ENCODE results near the gene DHX8.

DNA sequence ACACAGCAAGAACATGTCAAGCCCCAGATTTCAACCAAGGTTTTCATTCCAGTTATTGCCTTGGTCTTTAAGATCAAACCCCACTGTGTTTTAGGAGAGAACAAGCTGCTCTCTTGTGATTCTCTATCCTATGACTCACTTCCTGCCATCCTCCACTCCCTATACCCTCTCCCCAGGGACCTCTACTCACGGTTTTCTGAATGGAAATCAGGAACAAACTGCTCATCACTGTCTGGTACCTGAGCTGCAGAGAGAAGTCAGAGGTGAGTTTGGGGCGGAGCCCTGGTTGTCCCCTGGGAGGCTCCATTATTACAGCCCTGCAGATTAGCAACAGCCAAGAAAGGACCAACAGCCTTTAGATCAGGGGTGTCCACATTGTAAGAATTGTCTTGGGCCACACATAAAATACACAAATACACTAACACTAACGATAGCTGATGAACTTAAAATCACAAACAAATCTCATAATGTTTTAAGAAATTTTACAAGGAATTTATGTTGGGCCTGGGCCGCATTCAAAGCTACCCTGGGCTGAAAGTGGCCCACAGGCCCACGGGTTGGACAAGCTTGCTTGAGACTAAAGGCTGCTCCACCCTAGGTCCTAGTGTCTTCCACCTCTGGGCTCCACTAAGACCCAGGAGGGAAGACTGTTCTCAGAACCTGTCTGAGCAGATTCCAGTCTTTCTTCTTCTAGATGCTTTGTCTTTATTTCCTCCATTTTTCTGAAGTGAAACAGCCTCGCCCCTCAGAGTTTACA, 52.6 kb downstream of the DHX8 start:
- TF ChIP-seq, protein P1, sequence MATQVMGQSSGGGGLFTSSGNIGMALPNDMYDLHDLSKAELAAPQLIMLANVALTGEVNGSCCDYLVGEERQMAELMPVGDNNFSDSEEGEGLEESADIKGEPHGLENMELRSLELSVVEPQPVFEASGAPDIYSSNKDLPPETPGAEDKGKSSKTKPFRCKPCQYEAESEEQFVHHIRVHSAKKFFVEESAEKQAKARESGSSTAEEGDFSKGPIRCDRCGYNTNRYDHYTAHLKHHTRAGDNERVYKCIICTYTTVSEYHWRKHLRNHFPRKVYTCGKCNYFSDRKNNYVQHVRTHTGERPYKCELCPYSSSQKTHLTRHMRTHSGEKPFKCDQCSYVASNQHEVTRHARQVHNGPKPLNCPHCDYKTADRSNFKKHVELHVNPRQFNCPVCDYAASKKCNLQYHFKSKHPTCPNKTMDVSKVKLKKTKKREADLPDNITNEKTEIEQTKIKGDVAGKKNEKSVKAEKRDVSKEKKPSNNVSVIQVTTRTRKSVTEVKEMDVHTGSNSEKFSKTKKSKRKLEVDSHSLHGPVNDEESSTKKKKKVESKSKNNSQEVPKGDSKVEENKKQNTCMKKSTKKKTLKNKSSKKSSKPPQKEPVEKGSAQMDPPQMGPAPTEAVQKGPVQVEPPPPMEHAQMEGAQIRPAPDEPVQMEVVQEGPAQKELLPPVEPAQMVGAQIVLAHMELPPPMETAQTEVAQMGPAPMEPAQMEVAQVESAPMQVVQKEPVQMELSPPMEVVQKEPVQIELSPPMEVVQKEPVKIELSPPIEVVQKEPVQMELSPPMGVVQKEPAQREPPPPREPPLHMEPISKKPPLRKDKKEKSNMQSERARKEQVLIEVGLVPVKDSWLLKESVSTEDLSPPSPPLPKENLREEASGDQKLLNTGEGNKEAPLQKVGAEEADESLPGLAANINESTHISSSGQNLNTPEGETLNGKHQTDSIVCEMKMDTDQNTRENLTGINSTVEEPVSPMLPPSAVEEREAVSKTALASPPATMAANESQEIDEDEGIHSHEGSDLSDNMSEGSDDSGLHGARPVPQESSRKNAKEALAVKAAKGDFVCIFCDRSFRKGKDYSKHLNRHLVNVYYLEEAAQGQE (IDR thresholded peaks at IDR 0.05), result no peak
- TF ChIP-seq, protein P2, sequence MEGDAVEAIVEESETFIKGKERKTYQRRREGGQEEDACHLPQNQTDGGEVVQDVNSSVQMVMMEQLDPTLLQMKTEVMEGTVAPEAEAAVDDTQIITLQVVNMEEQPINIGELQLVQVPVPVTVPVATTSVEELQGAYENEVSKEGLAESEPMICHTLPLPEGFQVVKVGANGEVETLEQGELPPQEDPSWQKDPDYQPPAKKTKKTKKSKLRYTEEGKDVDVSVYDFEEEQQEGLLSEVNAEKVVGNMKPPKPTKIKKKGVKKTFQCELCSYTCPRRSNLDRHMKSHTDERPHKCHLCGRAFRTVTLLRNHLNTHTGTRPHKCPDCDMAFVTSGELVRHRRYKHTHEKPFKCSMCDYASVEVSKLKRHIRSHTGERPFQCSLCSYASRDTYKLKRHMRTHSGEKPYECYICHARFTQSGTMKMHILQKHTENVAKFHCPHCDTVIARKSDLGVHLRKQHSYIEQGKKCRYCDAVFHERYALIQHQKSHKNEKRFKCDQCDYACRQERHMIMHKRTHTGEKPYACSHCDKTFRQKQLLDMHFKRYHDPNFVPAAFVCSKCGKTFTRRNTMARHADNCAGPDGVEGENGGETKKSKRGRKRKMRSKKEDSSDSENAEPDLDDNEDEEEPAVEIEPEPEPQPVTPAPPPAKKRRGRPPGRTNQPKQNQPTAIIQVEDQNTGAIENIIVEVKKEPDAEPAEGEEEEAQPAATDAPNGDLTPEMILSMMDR (IDR thresholded peaks at IDR 0.05; ENCODE audit: low read depth, low read length, missing input control), result no peak
- no peak for TF ChIP-seq RXRA (IDR thresholded peaks at IDR 0.05)
- TF ChIP-seq, protein P3, sequence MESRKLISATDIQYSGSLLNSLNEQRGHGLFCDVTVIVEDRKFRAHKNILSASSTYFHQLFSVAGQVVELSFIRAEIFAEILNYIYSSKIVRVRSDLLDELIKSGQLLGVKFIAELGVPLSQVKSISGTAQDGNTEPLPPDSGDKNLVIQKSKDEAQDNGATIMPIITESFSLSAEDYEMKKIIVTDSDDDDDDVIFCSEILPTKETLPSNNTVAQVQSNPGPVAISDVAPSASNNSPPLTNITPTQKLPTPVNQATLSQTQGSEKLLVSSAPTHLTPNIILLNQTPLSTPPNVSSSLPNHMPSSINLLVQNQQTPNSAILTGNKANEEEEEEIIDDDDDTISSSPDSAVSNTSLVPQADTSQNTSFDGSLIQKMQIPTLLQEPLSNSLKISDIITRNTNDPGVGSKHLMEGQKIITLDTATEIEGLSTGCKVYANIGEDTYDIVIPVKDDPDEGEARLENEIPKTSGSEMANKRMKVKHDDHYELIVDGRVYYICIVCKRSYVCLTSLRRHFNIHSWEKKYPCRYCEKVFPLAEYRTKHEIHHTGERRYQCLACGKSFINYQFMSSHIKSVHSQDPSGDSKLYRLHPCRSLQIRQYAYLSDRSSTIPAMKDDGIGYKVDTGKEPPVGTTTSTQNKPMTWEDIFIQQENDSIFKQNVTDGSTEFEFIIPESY (IDR thresholded peaks at IDR 0.05), result no peak
- no peak for TF ChIP-seq FOXA1 (IDR thresholded peaks at IDR 0.05)
- TF ChIP-seq NR2F2 (IDR thresholded peaks at IDR 0.05), result no peak
- TF ChIP-seq, protein P4, sequence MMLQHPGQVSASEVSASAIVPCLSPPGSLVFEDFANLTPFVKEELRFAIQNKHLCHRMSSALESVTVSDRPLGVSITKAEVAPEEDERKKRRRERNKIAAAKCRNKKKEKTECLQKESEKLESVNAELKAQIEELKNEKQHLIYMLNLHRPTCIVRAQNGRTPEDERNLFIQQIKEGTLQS (IDR thresholded peaks at IDR 0.05), result no peak
- TF ChIP-seq, protein P5, sequence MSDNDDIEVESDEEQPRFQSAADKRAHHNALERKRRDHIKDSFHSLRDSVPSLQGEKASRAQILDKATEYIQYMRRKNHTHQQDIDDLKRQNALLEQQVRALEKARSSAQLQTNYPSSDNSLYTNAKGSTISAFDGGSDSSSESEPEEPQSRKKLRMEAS (IDR thresholded peaks at IDR 0.05), result no peak
- no peak for TF ChIP-seq YY1 (IDR thresholded peaks at IDR 0.05)
- no peak for TF ChIP-seq GABPA (IDR thresholded peaks at IDR 0.05 in 1 of 2, conservative IDR thresholded peaks at IDR 0.05 in 1 of 2)
- no peak for TF ChIP-seq SP1 (IDR thresholded peaks at IDR 0.05)
- TF ChIP-seq EGR1 (IDR thresholded peaks at IDR 0.05; ENCODE audit: low read depth in 2 of 2), result no peak
- no peak for TF ChIP-seq TAF1 (conservative IDR thresholded peaks at IDR 0.05)
- no peak for TF ChIP-seq RAD21 (IDR thresholded peaks at IDR 0.05)
